Uterus (tissue), 2 donors: ENCODE measurements around the gene MMP25.

Experiments used
- POLR2A ChIP-seq, 2 donors: fragments of 450-650 bp; IDR thresholded peaks; one replicate each; pipeline ENCODE4 v1.6.1; 2016; ENCODE audit warnings: antibody characterized with exemption in 2 of 2, mild to moderate bottlenecking in 1 of 2, moderate library complexity in 1 of 2
- TF ChIP-seq, protein P1 (sequence below), 4 experiments: fragments of 200-600 bp in 2 of 4; fragments of 450-650 bp in 2 of 4; sonication (generic) in 2 of 4; IDR thresholded peaks; one replicate each; pipeline ENCODE4 v1.5.1; 2016 to 2019; ENCODE audit warnings: antibody characterized with exemption in 4 of 4, mild to moderate bottlenecking in 2 of 4, moderate library complexity in 1 of 4

DNA sequence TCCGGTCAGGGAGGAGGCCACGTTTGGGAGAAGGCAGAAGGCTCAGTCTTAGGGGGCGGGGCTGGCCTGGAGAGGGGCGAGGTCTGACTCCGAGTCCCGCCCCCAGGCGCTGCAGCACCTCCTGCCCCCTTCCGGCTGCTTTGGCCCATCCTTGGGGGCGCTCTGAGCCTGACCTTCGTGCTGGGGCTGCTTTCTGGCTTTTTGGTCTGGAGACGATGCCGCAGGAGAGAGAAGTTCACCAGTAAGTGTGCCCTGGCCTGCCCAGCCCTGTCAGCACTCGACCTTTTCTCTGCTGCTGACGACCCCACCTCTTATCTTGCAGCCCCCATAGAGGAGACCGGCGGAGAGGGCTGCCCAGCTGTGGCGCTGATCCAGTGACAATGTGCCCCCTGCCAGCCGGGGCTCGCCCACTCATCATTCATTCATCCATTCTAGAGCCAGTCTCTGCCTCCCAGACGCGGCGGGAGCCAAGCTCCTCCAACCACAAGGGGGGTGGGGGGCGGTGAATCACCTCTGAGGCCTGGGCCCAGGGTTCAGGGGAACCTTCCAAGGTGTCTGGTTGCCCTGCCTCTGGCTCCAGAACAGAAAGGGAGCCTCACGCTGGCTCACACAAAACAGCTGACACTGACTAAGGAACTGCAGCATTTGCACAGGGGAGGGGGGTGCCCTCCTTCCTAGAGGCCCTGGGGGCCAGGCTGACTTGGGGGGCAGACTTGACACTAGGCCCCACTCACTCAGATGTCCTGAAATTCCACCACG lies 24.7 kb upstream of the MMP25 start:
- TF ChIP-seq, protein P1, sequence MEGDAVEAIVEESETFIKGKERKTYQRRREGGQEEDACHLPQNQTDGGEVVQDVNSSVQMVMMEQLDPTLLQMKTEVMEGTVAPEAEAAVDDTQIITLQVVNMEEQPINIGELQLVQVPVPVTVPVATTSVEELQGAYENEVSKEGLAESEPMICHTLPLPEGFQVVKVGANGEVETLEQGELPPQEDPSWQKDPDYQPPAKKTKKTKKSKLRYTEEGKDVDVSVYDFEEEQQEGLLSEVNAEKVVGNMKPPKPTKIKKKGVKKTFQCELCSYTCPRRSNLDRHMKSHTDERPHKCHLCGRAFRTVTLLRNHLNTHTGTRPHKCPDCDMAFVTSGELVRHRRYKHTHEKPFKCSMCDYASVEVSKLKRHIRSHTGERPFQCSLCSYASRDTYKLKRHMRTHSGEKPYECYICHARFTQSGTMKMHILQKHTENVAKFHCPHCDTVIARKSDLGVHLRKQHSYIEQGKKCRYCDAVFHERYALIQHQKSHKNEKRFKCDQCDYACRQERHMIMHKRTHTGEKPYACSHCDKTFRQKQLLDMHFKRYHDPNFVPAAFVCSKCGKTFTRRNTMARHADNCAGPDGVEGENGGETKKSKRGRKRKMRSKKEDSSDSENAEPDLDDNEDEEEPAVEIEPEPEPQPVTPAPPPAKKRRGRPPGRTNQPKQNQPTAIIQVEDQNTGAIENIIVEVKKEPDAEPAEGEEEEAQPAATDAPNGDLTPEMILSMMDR (IDR thresholded peaks at IDR 0.05), result peak in 1 of 4 experiments; percentile 20
- TF ChIP-seq POLR2A (IDR thresholded peaks at IDR 0.05), result no peak
